Left lung (tissue), 10 donors: Measurements from ENCODE around the gene ZFR2. TPM values are rescaled to one million over a fixed set of nuclear protein-coding genes. Genes with fewer than 3 reads are reported as not detected.

Experiments used
- ATAC-seq: fragments of 200-7000 bp; cut with Tn5 transposase; one replicate; pipeline ENCODE4 v1.9.1; 2020; ENCODE audit warnings: moderate library complexity
- DNase-seq, 4 donors: peaks; one replicate each; pipeline ENCODE4 v3.0.0-alpha.2; 2013 to 2020
- H3K27ac ChIP-seq, 2 donors: fragments of 200-600 bp; sonication (generic) in 1 of 2; one replicate each; pipeline versions ENCODE4 v1.5.0 to v1.8.0; 2020 to 2021
- H3K27me3 ChIP-seq, 2 donors: fragments of 200-600 bp; sonication (generic) in 1 of 2; one replicate each; pipeline versions ENCODE4 v1.5.0 to v1.8.0; 2020 to 2021
- H3K36me3 ChIP-seq, 2 donors: fragments of 200-600 bp; sonication (generic) in 1 of 2; one replicate each; pipeline versions ENCODE4 v1.5.0 to v1.8.0; 2020 to 2021
- H3K4me1 ChIP-seq, 2 donors: fragments of 200-600 bp; one replicate each; pipeline ENCODE4 v1.8.0; 2021
- H3K4me3 ChIP-seq, 2 donors: fragments of 200-600 bp; sonication (generic) in 1 of 2; one replicate each; pipeline versions ENCODE4 v1.5.0 to v1.8.0; 2020 to 2021; ENCODE audit warnings: mild to moderate bottlenecking in 1 of 2
- H3K9me3 ChIP-seq, 2 donors: fragments of 200-600 bp; sonication (generic) in 1 of 2; one replicate each; pipeline versions ENCODE4 v1.5.0 to v1.8.0; 2020 to 2021
- CTCF ChIP-seq, 2 donors: fragments of 200-600 bp; sonication (generic) in 1 of 2; IDR thresholded peaks; one replicate each; pipeline versions ENCODE4 v1.5.0 to v1.8.0; 2021; ENCODE audit warnings: antibody characterized with exemption in 2 of 2
- intact Hi-C, 2 donors: fragments of 100-400 bp; cut with DNase I; formaldehyde crosslinking; loops; one replicate each; pipeline versions ENCODE4 v1.11.2 to v1.14.2; 2022
- polyA plus RNA-seq, 6 donors: library from polyadenylated mRNA; unstranded; fragments of 120-200 nt; gene quantifications; one replicate each; pipeline ENCODE4 v1.2.1, GENCODE V29; 2013; ENCODE audit not compliant: insufficient read length in 6 of 6
- total RNA-seq, 2 donors: library from RNA; stranded (reverse); fragmentation: NEBNext Ultra II Directional; extraction: Animal tissue kit (Norgen Biotek cat#: 25700); gene quantifications; one replicate each; pipeline ENCODE4 v1.2.1, GENCODE V29; 2021
- donor health status: DM: no; HTN: yes; CAD: no.
- donor health status: DM: no; HTN: no; CAD: no.

The ZFR2 gene
- total and polyA plus RNA-seq, 8 donors, result 0.18 to 0.99 (median 0.51) TPM

GRCh38 chr19:3908266-3909054, 39.6 kb upstream of the ZFR2 start:
- H3K9me3 ChIP-seq, result peaks cover 0 to 13% of the 10 kb centered on the region in 2 donors
- H3K27me3 ChIP-seq, result peaks cover 0 to 9% of the 10 kb centered on the region in 2 donors
- TF ChIP-seq CTCF (IDR thresholded peaks at IDR 0.05), result no peak
- DNase-seq, result no peak
- H3K4me1 ChIP-seq, result no peaks in the 10 kb centered on the region
- intact Hi-C loops, result no loop called here
- no peak overlapping the region for H3K4me3 ChIP-seq
- no peak overlapping the region for H3K27ac ChIP-seq
- no peak for ATAC-seq
- no peaks in the 10 kb centered on the region for H3K36me3 ChIP-seq

GRCh38 chr19:3907626-3908265, 38.9 kb upstream of the ZFR2 start:
- Histone ChIP-seq H3K27me3 (peaks cover 0 to 14% of the 10 kb centered on the region in 2 donors), H3K9me3 (peaks cover 0 to 13% of the 10 kb centered on the region in 2 donors), H3K4me1 (no peaks in the 10 kb centered on the region), H3K27ac (no peak overlapping the region), H3K36me3 (no peaks in the 10 kb centered on the region), H3K4me3 (no peak overlapping the region)
- DNase-seq (no peak), ATAC-seq (no peak)
- intact Hi-C loops, result no loop called here
- no peak for TF ChIP-seq CTCF (IDR thresholded peaks at IDR 0.05)

GRCh38 chr19:3904233-3904632, 35.4 kb upstream of the ZFR2 start:
- no peak for TF ChIP-seq CTCF (IDR thresholded peaks at IDR 0.05)
- no peak overlapping the region for H3K4me3 ChIP-seq
- H3K36me3 ChIP-seq, result no peaks in the 10 kb centered on the region
- H3K27me3 ChIP-seq, result peaks cover 0 to 41% of the 10 kb centered on the region in 2 donors
- H3K4me1 ChIP-seq, result no peaks in the 10 kb centered on the region
- H3K27ac ChIP-seq, result no peak overlapping the region
- ATAC-seq, result no peak
- intact Hi-C loops, result no loop called here
- H3K9me3 ChIP-seq, result no peaks in the 10 kb centered on the region
- no peak for DNase-seq

GRCh38 chr19:3902317-3902973, 33.6 kb upstream of the ZFR2 start:
- Histone ChIP-seq H3K9me3 (peaks cover 0 to 10% of the 10 kb centered on the region in 2 donors), H3K27me3 (peaks cover 0 to 39% of the 10 kb centered on the region in 2 donors), H3K4me3 (no peak overlapping the region), H3K27ac (no peak overlapping the region), H3K4me1 (no peaks in the 10 kb centered on the region), H3K36me3 (no peaks in the 10 kb centered on the region)
- no peak for ATAC-seq
- intact Hi-C loops, result no loop called here
- no peak for TF ChIP-seq CTCF (IDR thresholded peaks at IDR 0.05)
- DNase-seq, result no peak
